ENCODE results near the gene CTDNEP1. TPM values are rescaled to one million over a fixed set of nuclear protein-coding genes. Genes with fewer than 3 reads are reported as not detected.

CTDNEP1 gene
- total and polyA plus RNA-seq, 11 donors: 54.0 to 126 (median 107) TPM

- no peak overlapping the region for H3K4me3 ChIP-seq
- peaks cover 10 to 67% (median 39%) of the 10 kb centered on the region in 12 donors for H3K4me1 ChIP-seq
Observed at GRCh38 chr17:7235693-7236665, 15.6 kb downstream of the CTDNEP1 start.

GRCh38 chr17:7234083-7234951 is 17.2 kb downstream of the CTDNEP1 start, which contains the start of gene DVL2:
Gene DVL2, minus strand, starts transcription at chr17:7234517. Its CDS starts 255 bp downstream, at chr17:7234262.
- H3K9me3 ChIP-seq: no peaks in the 10 kb centered on the region
- DNase-seq (peak; percentile 96 to 97 (median 97)), ATAC-seq (peak; percentile 53 to 68 (median 64))
- peaks cover 0 to 37% (median 30%) of the 10 kb centered on the region in 9 donors for H3K36me3 ChIP-seq
- intact Hi-C loops (cut with DNase I): loop anchor here in 3 of 10 donors (10.0 kb wide), 3 partner anchors 250 to 610 kb away; partner anchors contain the start of genes CD68 (in 1 of the 3), POLR2A (in 1 of the 3) and SLC35G6 (in 1 of the 3)
- H3K4me3 ChIP-seq: peak within 1 kb of the TSS; percentile 65 to 99 (median 84)
- H3K27ac ChIP-seq: peak within 1 kb of the TSS; percentile 17 to 96 (median 88)
- H3K4me1 ChIP-seq: peaks cover 5 to 53% (median 26%) of the 10 kb centered on the region in 12 donors
- TF ChIP-seq POLR2A (IDR thresholded peaks at IDR 0.05): peak in 1 of 2 donors; percentile 79
- no peak for TF ChIP-seq CTCF (IDR thresholded peaks at IDR 0.05)
- H3K27me3 ChIP-seq: no peaks in the 10 kb centered on the region
- 0 to 1% (median 1%) methylated on average over 19 to 72 of the region's 72 CpGs for WGBS, 4 donors

More at GRCh38 chr17:7235693-7236665, 15.6 kb downstream of the CTDNEP1 start:
- Histone ChIP-seq H3K27me3 (no peaks in the 10 kb centered on the region), H3K9me3 (no peaks in the 10 kb centered on the region), H3K36me3 (peaks cover 0 to 38% (median 26%) of the 10 kb centered on the region in 9 donors), H3K27ac (peak overlapping the region in 1 of 12 donors; percentile 91)
- TF ChIP-seq POLR2A (IDR thresholded peaks at IDR 0.05) (no peak), CTCF (IDR thresholded peaks at IDR 0.05) (no peak)
- WGBS, 4 donors: 84 to 87% (median 85%) methylated on average over 21 to 22 of the region's 22 CpGs
- ATAC-seq (no peak), DNase-seq (peak in 4 of 5 donors; percentile 11 to 54 (median 22))
- intact Hi-C loops (cut with DNase I): loop anchor here in 3 of 10 donors (2.0 to 10.0 kb wide), 4 partner anchors 15 to 609 kb away; partner anchors contain the start of genes CD68 (in 1 of the 3), POLR2A (in 1 of the 3) and SLC35G6 (in 1 of the 3)

- intact Hi-C loops (cut with DNase I): loop anchor here in 3 of 10 donors (10.0 kb wide), 3 partner anchors 251 to 611 kb away; partner anchors contain the start of genes CD68 (in 1 of the 3), POLR2A (in 1 of the 3) and SLC35G6 (in 1 of the 3)
- DNase-seq: no peak
- peaks cover 5 to 53% (median 26%) of the 10 kb centered on the region in 12 donors for H3K4me1 ChIP-seq
Observed at GRCh38 chr17:7233701-7234082, 17.8 kb downstream of the CTDNEP1 start.

More at GRCh38 chr17:7233701-7234082, 17.8 kb downstream of the CTDNEP1 start:
- peak overlapping the region; percentile 17 to 96 (median 88) for H3K27ac ChIP-seq
- peak overlapping the region; percentile 65 to 99 (median 84) for H3K4me3 ChIP-seq
- peak in 2 of 4 donors; percentile 1 to 4 for ATAC-seq
- peaks cover 0 to 43% (median 36%) of the 10 kb centered on the region in 9 donors for H3K36me3 ChIP-seq
- H3K27me3 ChIP-seq: no peaks in the 10 kb centered on the region
- 1 to 3% (median 2%) methylated on average over 9 of the region's 9 CpGs for WGBS, 4 donors
- no peaks in the 10 kb centered on the region for H3K9me3 ChIP-seq
- TF ChIP-seq POLR2A (IDR thresholded peaks at IDR 0.05) (no peak), CTCF (IDR thresholded peaks at IDR 0.05) (no peak)
